ENCODE results near the gene EIF4A3.

The EIF4A3 gene

GRCh38 chr17:80169784-80170500 lies 23.0 kb upstream of the EIF4A3 start, which contains the start of gene CARD14:
TSS of gene CARD14 (plus strand) at chr17:80170030. CDS start at chr17:80181439, 11,409 bp downstream.
- DNase-seq = no peak

- no peak for DNase-seq
Observed at GRCh38 chr17:80169107-80169506, 22.2 kb upstream of the EIF4A3 start.

GRCh38 chr17:80168371-80168770 lies 21.4 kb upstream of the EIF4A3 start:
- DNase-seq = peak; percentile 21

GRCh38 chr17:80166446-80166845 lies 19.5 kb upstream of the EIF4A3 start:
- DNase-seq = no peak

- DNase-seq = no peak
Observed at GRCh38 chr17:80164185-80164584, 17.3 kb upstream of the EIF4A3 start.

GRCh38 chr17:80163336-80163735 lies 16.4 kb upstream of the EIF4A3 start:
- DNase-seq = no peak

- DNase-seq = peak; percentile 40
Observed at GRCh38 chr17:80160536-80160935, 13.6 kb upstream of the EIF4A3 start.

GRCh38 chr17:80158846-80159245 lies 11.9 kb upstream of the EIF4A3 start:
- DNase-seq = no peak

- peak; percentile 36 for DNase-seq
Observed at GRCh38 chr17:80155600-80155999, 8.7 kb upstream of the EIF4A3 start.

- DNase-seq = no peak
Observed at GRCh38 chr17:80154166-80154565, 7.2 kb upstream of the EIF4A3 start.

GRCh38 chr17:80153004-80153403 lies 6.1 kb upstream of the EIF4A3 start:
- DNase-seq = no peak

GRCh38 chr17:80152081-80152702 lies 5.3 kb upstream of the EIF4A3 start:
- DNase-seq = peak; percentile 94

- peak; percentile 78 for DNase-seq
Observed at GRCh38 chr17:80151333-80151732, 4.4 kb upstream of the EIF4A3 start.

GRCh38 chr17:80146121-80147034 lies 550 bp downstream of the EIF4A3 start:
- DNase-seq = no peak

GRCh38 chr17:80145076-80146075 lies 1.6 kb downstream of the EIF4A3 start:
- no peak for DNase-seq

GRCh38 chr17:80142929-80143328 lies 4.0 kb downstream of the EIF4A3 start:
- no peak for DNase-seq

GRCh38 chr17:80141463-80142165 lies 5.3 kb downstream of the EIF4A3 start:
- no peak for DNase-seq

GRCh38 chr17:80138856-80139426 lies 8.0 kb downstream of the EIF4A3 start:
- no peak for DNase-seq

GRCh38 chr17:80137131-80137530 lies 9.8 kb downstream of the EIF4A3 start:
- no peak for DNase-seq

GRCh38 chr17:80133626-80133970 lies 13.3 kb downstream of the EIF4A3 start:
- no peak for DNase-seq

- no peak for DNase-seq
Observed at GRCh38 chr17:80132906-80133625, 13.9 kb downstream of the EIF4A3 start.
